Measurements from ENCODE around the gene DKC1. TPM values are rescaled to one million over a fixed set of nuclear protein-coding genes. Genes with fewer than 3 reads are reported as not detected.

Gene DKC1
- total RNA-seq, 2 donors from 2014 or later: 46.6 to 60.7 TPM

DNA sequence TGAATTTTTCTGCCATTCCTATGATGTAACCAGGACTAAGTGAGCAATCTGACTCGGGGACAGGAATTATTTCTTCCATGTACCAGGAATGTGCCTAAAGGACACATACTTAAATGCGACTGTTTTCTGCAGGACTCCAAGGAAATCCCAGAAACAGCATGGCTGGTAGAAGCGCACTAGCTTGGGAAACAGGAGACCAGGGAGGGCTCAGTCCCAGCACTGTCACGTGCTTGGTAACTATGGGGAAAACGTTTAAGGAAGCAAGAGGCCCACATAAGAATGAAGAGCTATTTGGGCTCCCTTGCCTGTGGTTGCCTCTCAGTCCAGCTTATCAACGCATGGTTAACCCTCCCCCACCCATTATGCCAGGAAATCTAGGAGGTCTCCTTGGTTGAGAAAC is 23.1 kb downstream of the DKC1 start:
- Mint-ChIP-seq H3K4me1 (peaks cover 7% of the 10 kb centered on the region), H3K27me3 (no peaks in the 10 kb centered on the region)
- ATAC-seq: no peak

GRCh38 chrX:154791467-154791866 is 28.8 kb downstream of the DKC1 start:
- H3K27ac Mint-ChIP-seq: no peak overlapping the region
- H3K4me1 Mint-ChIP-seq: no peaks in the 10 kb centered on the region
- H3K9me3 ChIP-seq (ENCODE audit: control insufficient read depth, low read length, poor library complexity, severe bottlenecking): no peaks in the 10 kb centered on the region
- H3K36me3 Mint-ChIP-seq (ENCODE audit: low read depth): peaks cover 2% of the 10 kb centered on the region
- H3K4me3 Mint-ChIP-seq: no peak overlapping the region
- no peak for ATAC-seq
- H3K27me3 Mint-ChIP-seq: no peaks in the 10 kb centered on the region
- DNase-seq: no peak

More for the DNA sequence above, 23.1 kb downstream of the DKC1 start:
- DNase-seq: no peak
- Mint-ChIP-seq H3K4me3 (no peak overlapping the region), H3K36me3 (ENCODE audit: low read depth) (peaks cover 2% of the 10 kb centered on the region), H3K27ac (no peak overlapping the region)
- no peaks in the 10 kb centered on the region for H3K9me3 ChIP-seq (ENCODE audit: control insufficient read depth, low read length, poor library complexity, severe bottlenecking)

DNA sequence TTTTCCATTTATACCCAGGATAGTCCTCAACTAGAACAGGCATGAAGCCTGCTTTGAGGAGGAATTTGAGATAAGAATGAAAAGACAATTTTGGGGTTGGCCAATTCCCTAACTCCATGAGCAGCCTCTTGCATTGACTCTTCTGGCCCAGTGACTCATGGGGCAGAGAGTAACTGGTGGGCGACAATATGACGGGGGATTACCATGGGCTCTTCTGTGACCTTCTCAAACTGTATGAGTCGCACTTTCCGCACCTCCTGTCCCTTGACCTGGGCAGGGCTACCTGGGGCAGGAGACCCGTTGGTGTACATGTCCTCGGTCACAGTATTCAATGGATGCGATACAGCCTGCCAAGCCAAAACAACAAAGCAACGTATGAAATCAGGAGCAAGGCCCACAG is 29.3 kb downstream of the DKC1 start:
- no peak for DNase-seq
- H3K27ac Mint-ChIP-seq: no peak overlapping the region
- no peak for ATAC-seq
- H3K36me3 Mint-ChIP-seq (ENCODE audit: low read depth): peaks cover 2% of the 10 kb centered on the region
- H3K9me3 ChIP-seq (ENCODE audit: control insufficient read depth, low read length, poor library complexity, severe bottlenecking): no peaks in the 10 kb centered on the region
- no peak overlapping the region for H3K4me3 Mint-ChIP-seq
- no peaks in the 10 kb centered on the region for H3K27me3 Mint-ChIP-seq
- H3K4me1 Mint-ChIP-seq: no peaks in the 10 kb centered on the region

- Mint-ChIP-seq H3K27ac (no peak overlapping the region), H3K36me3 (ENCODE audit: low read depth) (no peaks in the 10 kb centered on the region), H3K27me3 (no peaks in the 10 kb centered on the region), H3K4me3 (no peak overlapping the region), H3K4me1 (no peaks in the 10 kb centered on the region)
- H3K9me3 ChIP-seq (ENCODE audit: control insufficient read depth, low read length, poor library complexity, severe bottlenecking): no peaks in the 10 kb centered on the region
- ATAC-seq: no peak
- no peak for DNase-seq
Observed at GRCh38 chrX:154793084-154793795, 30.6 kb downstream of the DKC1 start.

GRCh38 chrX:154795016-154795415 is 32.4 kb downstream of the DKC1 start:
- Mint-ChIP-seq H3K27ac (no peak overlapping the region), H3K4me3 (no peak overlapping the region), H3K36me3 (ENCODE audit: low read depth) (no peaks in the 10 kb centered on the region), H3K27me3 (no peaks in the 10 kb centered on the region), H3K4me1 (peaks cover 4% of the 10 kb centered on the region)
- no peaks in the 10 kb centered on the region for H3K9me3 ChIP-seq (ENCODE audit: control insufficient read depth, low read length, poor library complexity, severe bottlenecking)
- ATAC-seq: no peak
- DNase-seq: no peak

GRCh38 chrX:154797006-154797405 is 34.3 kb downstream of the DKC1 start:
- no peak overlapping the region for H3K27ac Mint-ChIP-seq
- no peak overlapping the region for H3K4me3 Mint-ChIP-seq
- DNase-seq (no peak), ATAC-seq (no peak)
- no peaks in the 10 kb centered on the region for H3K27me3 Mint-ChIP-seq
- H3K36me3 Mint-ChIP-seq (ENCODE audit: low read depth): no peaks in the 10 kb centered on the region
- H3K9me3 ChIP-seq (ENCODE audit: control insufficient read depth, low read length, poor library complexity, severe bottlenecking): no peaks in the 10 kb centered on the region
- H3K4me1 Mint-ChIP-seq: peaks cover 4% of the 10 kb centered on the region

DNA sequence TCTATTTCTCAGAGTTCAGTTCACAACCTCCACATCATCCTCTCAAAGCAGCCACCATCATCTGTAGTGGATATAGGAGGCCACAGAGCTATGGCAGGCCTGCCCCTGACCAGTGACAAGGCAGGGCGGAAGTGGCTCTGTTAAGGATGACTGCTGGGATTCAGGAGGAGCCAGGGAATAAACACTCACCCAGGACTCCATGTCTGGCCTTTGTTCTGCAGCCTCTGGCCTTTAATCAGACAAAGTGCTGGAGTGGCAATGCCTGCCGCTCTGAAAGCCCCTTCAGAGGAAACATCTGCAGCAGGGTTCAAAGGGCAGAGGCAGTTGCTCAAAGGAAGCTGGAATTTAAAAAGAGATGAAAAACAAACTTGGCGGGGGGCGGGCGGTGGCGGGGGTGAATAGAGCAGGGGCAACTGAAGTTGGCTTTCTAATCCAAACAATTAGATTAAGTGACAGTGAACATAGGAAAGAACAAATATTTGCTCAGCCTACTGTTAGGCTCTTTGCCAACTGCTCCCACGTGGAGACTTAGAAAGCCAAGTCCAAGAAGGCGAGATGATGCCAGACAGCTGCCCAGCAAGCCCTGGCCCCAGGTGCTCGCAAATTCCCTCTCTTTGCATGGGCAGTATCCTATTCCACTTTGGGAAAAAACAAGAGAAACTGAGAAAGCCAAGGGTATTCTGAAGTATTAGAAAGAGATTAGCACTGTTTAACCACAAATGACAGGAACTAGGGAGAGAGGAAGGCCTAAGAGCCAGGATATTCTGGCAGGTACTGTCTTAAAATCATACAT is 37.1 kb downstream of the DKC1 start:
- no peaks in the 10 kb centered on the region for H3K36me3 Mint-ChIP-seq (ENCODE audit: low read depth)
- H3K4me1 Mint-ChIP-seq: peaks cover 8% of the 10 kb centered on the region
- H3K9me3 ChIP-seq (ENCODE audit: control insufficient read depth, low read length, poor library complexity, severe bottlenecking): no peaks in the 10 kb centered on the region
- no peak overlapping the region for H3K4me3 Mint-ChIP-seq
- H3K27ac Mint-ChIP-seq: peak overlapping the region; percentile 34
- no peak for ATAC-seq
- no peak for DNase-seq
- H3K27me3 Mint-ChIP-seq: no peaks in the 10 kb centered on the region

DNA sequence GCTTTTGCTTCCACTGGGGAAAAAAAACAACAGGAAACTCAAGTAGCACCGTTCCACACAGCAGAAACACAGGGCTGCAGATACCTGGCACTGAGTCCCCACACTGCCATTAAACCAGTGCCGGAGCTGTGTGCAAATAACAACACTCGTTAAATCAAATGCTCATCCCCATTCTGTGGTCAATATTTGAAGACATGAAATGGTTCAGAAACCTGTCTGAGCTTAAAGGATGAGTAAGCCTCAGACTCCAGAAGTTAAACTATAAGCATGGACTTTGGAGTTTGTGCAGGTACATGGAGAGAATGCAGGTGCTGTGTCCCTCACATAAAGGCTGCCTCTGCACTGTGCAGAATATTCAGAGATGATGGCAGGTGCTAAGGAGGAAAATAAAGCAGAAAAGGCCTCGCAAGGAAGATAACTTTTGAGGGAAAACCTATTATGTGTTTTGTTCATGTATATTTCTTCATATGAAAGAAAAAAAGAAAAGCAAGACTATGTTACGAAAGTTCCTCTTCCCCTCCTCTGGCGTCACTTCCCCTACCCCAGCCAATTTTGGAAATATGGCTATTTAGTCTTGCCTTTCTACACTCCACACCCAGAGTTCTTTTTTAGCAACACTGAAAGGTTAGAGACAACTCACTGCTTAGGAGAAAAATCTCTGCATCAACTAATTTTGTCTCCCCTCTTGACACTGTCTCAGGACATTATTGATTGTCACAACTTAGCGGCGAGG is 38.0 kb downstream of the DKC1 start:
- Mint-ChIP-seq H3K4me1 (peaks cover 8% of the 10 kb centered on the region), H3K27ac (peak overlapping the region; percentile 34), H3K36me3 (ENCODE audit: low read depth) (no peaks in the 10 kb centered on the region), H3K4me3 (no peak overlapping the region), H3K27me3 (no peaks in the 10 kb centered on the region)
- no peak for ATAC-seq
- H3K9me3 ChIP-seq (ENCODE audit: control insufficient read depth, low read length, poor library complexity, severe bottlenecking): no peaks in the 10 kb centered on the region
- no peak for DNase-seq

DNA sequence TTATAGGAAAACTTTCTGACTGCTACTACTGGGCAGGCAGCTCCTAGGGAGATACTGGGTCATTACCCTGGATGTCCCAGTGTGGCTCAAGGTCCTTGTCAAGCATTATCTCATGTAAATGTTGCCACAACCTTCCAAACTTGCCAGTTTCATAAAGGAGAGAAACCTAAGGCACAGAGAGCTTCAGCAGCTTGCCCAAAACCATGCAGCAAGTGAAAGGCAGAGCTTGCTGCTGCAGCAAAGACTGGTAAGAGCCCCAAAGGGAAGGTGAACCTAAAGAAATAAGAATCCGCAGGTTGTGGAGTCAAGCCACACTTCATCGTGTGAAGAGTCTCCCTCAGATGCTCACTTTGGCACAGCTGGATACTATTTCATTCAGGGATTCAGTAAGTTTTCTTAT is 40.3 kb downstream of the DKC1 start:
- H3K27ac Mint-ChIP-seq: no peak overlapping the region
- H3K27me3 Mint-ChIP-seq: no peaks in the 10 kb centered on the region
- no peaks in the 10 kb centered on the region for H3K36me3 Mint-ChIP-seq (ENCODE audit: low read depth)
- H3K9me3 ChIP-seq (ENCODE audit: control insufficient read depth, low read length, poor library complexity, severe bottlenecking): no peaks in the 10 kb centered on the region
- H3K4me3 Mint-ChIP-seq: no peak overlapping the region
- DNase-seq: no peak
- no peak for ATAC-seq
- peaks cover 8% of the 10 kb centered on the region for H3K4me1 Mint-ChIP-seq

DNA sequence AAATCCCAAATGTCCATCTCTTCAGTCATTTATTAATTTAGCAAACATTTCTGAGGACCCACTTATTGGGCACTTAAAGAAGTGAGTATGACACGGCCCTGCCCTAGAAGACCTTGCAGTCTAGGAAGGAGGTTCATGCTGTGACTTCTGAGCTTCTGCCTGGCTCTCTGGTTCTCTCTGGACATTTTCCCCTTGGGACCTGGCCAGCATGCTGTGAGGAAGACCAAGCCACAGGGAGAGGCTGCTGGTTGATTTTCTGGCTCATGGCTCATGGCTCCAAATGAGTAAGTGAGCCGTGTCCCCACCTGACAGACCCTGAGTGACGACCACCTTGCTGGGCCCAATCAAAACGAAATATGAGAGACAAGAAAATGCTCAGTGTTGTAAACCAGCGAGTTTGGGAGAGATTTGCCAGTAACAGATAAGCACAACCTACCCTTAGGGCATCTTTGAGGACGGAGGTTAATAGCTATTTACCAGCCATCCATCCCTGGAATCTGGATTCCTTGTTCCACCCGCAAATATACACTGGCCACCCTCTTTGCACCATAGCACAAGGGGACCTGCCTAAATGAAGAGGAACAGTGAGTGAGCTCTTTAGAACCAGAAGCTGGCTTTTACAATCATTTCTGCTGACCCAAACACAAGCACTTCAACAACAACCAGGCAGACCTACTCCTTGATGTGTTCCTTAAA is 41.7 kb downstream of the DKC1 start:
- peak overlapping the region; percentile 84 for H3K4me3 Mint-ChIP-seq
- no peaks in the 10 kb centered on the region for H3K9me3 ChIP-seq (ENCODE audit: control insufficient read depth, low read length, poor library complexity, severe bottlenecking)
- H3K4me1 Mint-ChIP-seq: peaks cover 3% of the 10 kb centered on the region
- no peak overlapping the region for H3K27ac Mint-ChIP-seq
- H3K27me3 Mint-ChIP-seq: no peaks in the 10 kb centered on the region
- DNase-seq (no peak), ATAC-seq (no peak)
- no peaks in the 10 kb centered on the region for H3K36me3 Mint-ChIP-seq (ENCODE audit: low read depth)

GRCh38 chrX:154804957-154805695 is 42.5 kb downstream of the DKC1 start, which contains the start of gene MPP1:
TSS of gene MPP1 (minus strand) at chrX:154805485. CDS start at chrX:154805373, 112 bp downstream.
- no peaks in the 10 kb centered on the region for H3K9me3 ChIP-seq (ENCODE audit: control insufficient read depth, low read length, poor library complexity, severe bottlenecking)
- ATAC-seq: peak; percentile 99
- H3K27ac Mint-ChIP-seq: no peak within 1 kb of the TSS

GRCh38 chrX:154805696-154806091 is 43.0 kb downstream of the DKC1 start:
- H3K27ac Mint-ChIP-seq: no peak overlapping the region

More at GRCh38 chrX:154804957-154805695, 42.5 kb downstream of the DKC1 start, which contains the start of gene MPP1:
- no peaks in the 10 kb centered on the region for H3K36me3 Mint-ChIP-seq (ENCODE audit: low read depth)
- peak; percentile 59 to 74 (median 63) for DNase-seq
- no peaks in the 10 kb centered on the region for H3K27me3 Mint-ChIP-seq
- H3K4me1 Mint-ChIP-seq: peaks cover 3% of the 10 kb centered on the region
- H3K4me3 Mint-ChIP-seq: peak within 1 kb of the TSS; percentile 84

More at GRCh38 chrX:154805696-154806091, 43.0 kb downstream of the DKC1 start:
- DNase-seq (no peak), ATAC-seq (no peak)
- H3K36me3 Mint-ChIP-seq (ENCODE audit: low read depth): no peaks in the 10 kb centered on the region
- H3K9me3 ChIP-seq (ENCODE audit: control insufficient read depth, low read length, poor library complexity, severe bottlenecking): no peaks in the 10 kb centered on the region
- no peaks in the 10 kb centered on the region for H3K27me3 Mint-ChIP-seq
- peaks cover 3% of the 10 kb centered on the region for H3K4me1 Mint-ChIP-seq
- peak overlapping the region; percentile 84 for H3K4me3 Mint-ChIP-seq
